ENCODE measurements around the gene ELOB.

GRCh38 chr16:2792940-2793339, 15.9 kb upstream of the ELOB start:
- TF ChIP-seq POLR2AphosphoS5 (IDR thresholded peaks at IDR 0.05; ENCODE audit: low read depth, low read length): no peak
- TF ChIP-seq POLR2A (IDR thresholded peaks at IDR 0.05; ENCODE audit: low read depth, low read length): no peak
